Hepatocyte (in vitro differentiated cells): ENCODE measurements around the gene PRR27. TPM values are rescaled to one million over a fixed set of nuclear protein-coding genes. Genes with fewer than 3 reads are reported as not detected.

Experiments
- DNase-seq: peaks from one replicate; pipeline ENCODE4 v3.0.0-alpha.2; 2016; ENCODE audit warnings: low spot score
- H2AFZ ChIP-seq: fragments of 200-600 bp; sonication (generic); 2 replicates; pipeline ENCODE4 v1.6.0; 2016; ENCODE audit warnings: antibody characterized with exemption, mild to moderate bottlenecking
- H3K27ac ChIP-seq: fragments of 200-600 bp; sonication (generic); 2 replicates; pipeline ENCODE4 v1.5.1; 2016; ENCODE audit warnings: mild to moderate bottlenecking
- H3K27me3 ChIP-seq: fragments of 200-600 bp; sonication (generic); 2 replicates; pipeline ENCODE4 v1.6.1; 2016
- H3K36me3 ChIP-seq: fragments of 200-600 bp; sonication (generic); replicated peaks from 2 replicates; pipeline ENCODE4 v1.5.1; 2016; ENCODE audit warnings: low read depth; ENCODE audit not compliant: insufficient read depth
- H3K4me1 ChIP-seq: fragments of 200-600 bp; sonication (generic); 2 replicates; pipeline ENCODE4 v1.5.1; 2016; ENCODE audit warnings: mild to moderate bottlenecking, moderate library complexity; ENCODE audit not compliant: insufficient read depth
- H3K4me2 ChIP-seq: fragments of 200-600 bp; sonication (generic); 2 replicates; pipeline ENCODE4 v1.6.0; 2016
- H3K4me3 ChIP-seq: fragments of 200-600 bp; sonication (generic); 2 replicates; pipeline ENCODE4 v1.5.1; 2016; ENCODE audit warnings: mild to moderate bottlenecking
- H3K79me2 ChIP-seq: fragments of 200-600 bp; sonication (generic); 2 replicates; pipeline ENCODE4 v1.6.0; 2017; ENCODE audit warnings: mild to moderate bottlenecking
- H3K9me2 ChIP-seq: fragments of 200-600 bp; sonication (generic); replicated peaks from 2 replicates; pipeline ENCODE4 v1.6.0; 2017; ENCODE audit warnings: mild to moderate bottlenecking; ENCODE audit not compliant: insufficient read depth
- H3K9me3 ChIP-seq: fragments of 200-600 bp; sonication (generic); 2 replicates; pipeline ENCODE4 v1.5.1; 2016; ENCODE audit warnings: low read depth, mild to moderate bottlenecking
- H4K20me1 ChIP-seq: fragments of 200-600 bp; sonication (generic); 2 replicates; pipeline ENCODE4 v1.6.0; 2016; ENCODE audit warnings: mild to moderate bottlenecking; ENCODE audit not compliant: insufficient read depth, poor library complexity, severe bottlenecking
- EZH2 ChIP-seq: fragments of 200-600 bp; sonication (generic); IDR thresholded peaks from 2 replicates; pipeline ENCODE4 v1.6.1; 2016; ENCODE audit warnings: antibody characterized with exemption, mild to moderate bottlenecking, borderline replicate concordance
- EZH2phosphoT487 ChIP-seq: fragments of 200-600 bp; sonication (generic); IDR thresholded peaks from one replicate; pipeline ENCODE4 v1.6.1; 2018; ENCODE audit warnings: antibody characterized with exemption, mild to moderate bottlenecking, low read depth, moderate library complexity; ENCODE audit not compliant: unreplicated experiment, severe bottlenecking
- WGBS: methylation state at CpG from one replicate; pipeline ENCODE4 v1.1.6; 2016; ENCODE audit warnings: low lambda C conversion rate; ENCODE audit errors: missing lambda C conversion rate; 5-methylcytosine and 5-hydroxymethylcytosine counted together
- polyA plus RNA-seq: library from polyadenylated mRNA; unstranded; fragments of >200 nt; fragmentation: Nextera tagmentation; extraction: Ambion mirVana; gene quantifications from 2 replicates; pipeline ENCODE4 v1.2.1, GENCODE V29; 2016
- total RNA-seq: library from RNA; depleted of rRNA; stranded (reverse); fragments of >200 nt; gene quantifications from 2 replicates; pipeline ENCODE4 v1.2.3, GENCODE V29; 2014
- TF ChIP-seq, protein P1 (sequence below): fragments of 200-600 bp; sonication (generic); IDR thresholded peaks from 2 replicates; pipeline ENCODE4 v1.5.1; 2016; ENCODE audit warnings: antibody characterized with exemption, mild to moderate bottlenecking; ENCODE audit not compliant: poor library complexity

Gene PRR27
- not detected in 2 replicates for total RNA-seq
- polyA plus RNA-seq, result 0.48 TPM in 1 of 2 replicates, not detected in the other

DNA sequence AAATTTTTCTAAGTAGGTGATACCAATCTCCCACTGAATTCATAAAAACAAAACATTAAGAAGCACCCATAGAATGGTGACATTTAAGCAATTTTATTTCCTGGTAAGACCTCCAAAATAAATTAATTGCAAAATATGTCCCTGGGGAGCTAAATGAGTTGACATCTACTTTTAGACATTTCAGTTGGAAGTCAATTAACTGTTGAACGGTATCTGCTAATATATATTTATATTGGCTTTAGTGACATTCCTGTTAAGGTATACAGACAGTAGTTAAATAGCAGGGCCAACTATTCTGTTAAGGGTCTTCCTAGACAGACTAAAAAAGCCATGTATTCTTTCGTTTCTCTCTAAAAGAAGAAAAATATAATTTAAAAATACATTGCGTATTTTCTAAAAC, at the start of gene PRR27:
Gene PRR27, plus strand, starts transcription at position 301 of the 400 bp plus-strand sequence. CDS start 139 bp downstream, outside the sequence.
- Histone ChIP-seq H3K9me2 (no peaks in the 10 kb centered on the region), H3K4me2 (no peak within 1 kb of the TSS), H3K4me3 (no peak within 1 kb of the TSS), H3K79me2 (no peaks in the 10 kb centered on the region), H3K27me3 (no peaks in the 10 kb centered on the region), H3K9me3 (no peaks in the 10 kb centered on the region), H3K4me1 (no peaks in the 10 kb centered on the region), H2AFZ (no peak within 1 kb of the TSS), H4K20me1 (no peaks in the 10 kb centered on the region), H3K36me3 (no peaks in the 10 kb centered on the region), H3K27ac (no peak within 1 kb of the TSS)
- WGBS, result 92% methylated on average over 3 of the region's 3 CpGs
- TF ChIP-seq EZH2 (no peak), EZH2phosphoT487 (no peak)
- TF ChIP-seq, protein P1, sequence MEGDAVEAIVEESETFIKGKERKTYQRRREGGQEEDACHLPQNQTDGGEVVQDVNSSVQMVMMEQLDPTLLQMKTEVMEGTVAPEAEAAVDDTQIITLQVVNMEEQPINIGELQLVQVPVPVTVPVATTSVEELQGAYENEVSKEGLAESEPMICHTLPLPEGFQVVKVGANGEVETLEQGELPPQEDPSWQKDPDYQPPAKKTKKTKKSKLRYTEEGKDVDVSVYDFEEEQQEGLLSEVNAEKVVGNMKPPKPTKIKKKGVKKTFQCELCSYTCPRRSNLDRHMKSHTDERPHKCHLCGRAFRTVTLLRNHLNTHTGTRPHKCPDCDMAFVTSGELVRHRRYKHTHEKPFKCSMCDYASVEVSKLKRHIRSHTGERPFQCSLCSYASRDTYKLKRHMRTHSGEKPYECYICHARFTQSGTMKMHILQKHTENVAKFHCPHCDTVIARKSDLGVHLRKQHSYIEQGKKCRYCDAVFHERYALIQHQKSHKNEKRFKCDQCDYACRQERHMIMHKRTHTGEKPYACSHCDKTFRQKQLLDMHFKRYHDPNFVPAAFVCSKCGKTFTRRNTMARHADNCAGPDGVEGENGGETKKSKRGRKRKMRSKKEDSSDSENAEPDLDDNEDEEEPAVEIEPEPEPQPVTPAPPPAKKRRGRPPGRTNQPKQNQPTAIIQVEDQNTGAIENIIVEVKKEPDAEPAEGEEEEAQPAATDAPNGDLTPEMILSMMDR, result no peak
- DNase-seq, result no peak

DNA sequence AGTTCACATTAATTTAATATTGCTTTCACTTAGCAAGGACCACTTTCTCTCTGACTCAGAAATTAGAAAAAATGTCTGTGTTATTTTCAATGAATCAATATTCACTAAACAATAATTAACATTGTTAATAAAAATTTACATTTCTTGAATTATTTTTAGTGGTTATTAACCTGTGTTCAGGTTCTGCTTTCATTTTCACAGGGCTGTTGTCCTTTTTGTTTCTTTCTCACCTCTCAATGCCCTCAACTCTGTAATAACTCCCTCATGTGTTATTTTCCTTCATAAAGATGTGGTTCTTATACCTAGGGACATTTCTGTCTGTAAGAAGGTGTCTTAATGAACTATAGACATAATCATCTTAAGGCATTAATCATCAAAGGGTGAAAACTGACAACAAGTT, 43.1 kb upstream of the PRR27 start:
- Histone ChIP-seq H2AFZ (no peak overlapping the region), H3K4me2 (no peak overlapping the region), H3K79me2 (no peaks in the 10 kb centered on the region), H3K9me3 (no peaks in the 10 kb centered on the region), H3K4me1 (no peaks in the 10 kb centered on the region), H3K9me2 (no peaks in the 10 kb centered on the region), H4K20me1 (no peaks in the 10 kb centered on the region), H3K27me3 (no peaks in the 10 kb centered on the region), H3K27ac (no peak overlapping the region), H3K36me3 (no peaks in the 10 kb centered on the region), H3K4me3 (no peak overlapping the region)
- TF ChIP-seq EZH2phosphoT487 (no peak), EZH2 (no peak)
- TF ChIP-seq, protein P1, result no peak
- DNase-seq, result no peak

DNA sequence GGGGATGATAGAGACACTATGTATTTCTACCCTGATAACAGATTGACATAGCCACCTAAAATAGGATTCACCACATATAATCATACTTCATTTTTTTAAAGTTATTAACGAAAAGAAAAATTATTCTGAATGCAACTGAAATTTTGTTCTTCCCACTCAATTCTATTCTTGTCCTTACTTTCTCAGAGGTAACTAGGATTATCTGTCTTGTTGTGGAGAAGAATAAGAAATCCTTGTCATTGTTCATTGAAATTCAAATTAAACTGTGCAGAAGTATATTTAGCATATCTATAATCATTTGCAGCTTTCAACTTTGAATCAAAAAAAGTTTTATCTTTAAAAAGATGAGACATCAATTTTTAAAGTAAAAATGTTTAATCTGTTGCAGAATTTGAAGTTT, 40.4 kb upstream of the PRR27 start:
- TF ChIP-seq EZH2 (no peak), EZH2phosphoT487 (no peak)
- TF ChIP-seq, protein P1, result no peak
- Histone ChIP-seq H3K27ac (no peak overlapping the region), H3K9me2 (no peaks in the 10 kb centered on the region), H3K79me2 (no peaks in the 10 kb centered on the region), H3K4me3 (no peak overlapping the region), H4K20me1 (no peaks in the 10 kb centered on the region), H3K4me1 (no peaks in the 10 kb centered on the region), H2AFZ (no peak overlapping the region), H3K4me2 (no peak overlapping the region), H3K36me3 (no peaks in the 10 kb centered on the region), H3K27me3 (no peaks in the 10 kb centered on the region), H3K9me3 (no peaks in the 10 kb centered on the region)
- no peak for DNase-seq
- WGBS, result 88% methylated on average over 1 of the region's 1 CpG

DNA sequence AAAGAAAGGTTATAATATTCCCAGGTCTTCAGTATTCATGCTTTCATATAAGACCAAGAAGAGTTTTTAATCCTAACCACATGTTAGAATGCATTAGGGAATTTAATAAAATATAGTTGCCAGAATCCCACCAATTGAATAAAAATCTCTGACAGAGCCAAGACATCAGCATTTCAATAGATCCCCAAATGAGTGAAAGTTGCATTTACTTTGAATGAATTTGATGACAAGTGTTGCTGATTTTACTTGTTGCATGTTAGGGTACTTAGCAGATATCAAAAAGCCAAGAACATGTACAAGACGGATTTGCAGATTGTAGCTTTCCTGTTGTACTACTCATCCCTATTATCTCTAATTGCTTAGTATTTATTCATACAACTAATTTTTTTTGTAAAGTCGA, 39.9 kb upstream of the PRR27 start:
- Histone ChIP-seq H3K4me2 (no peak overlapping the region), H2AFZ (no peak overlapping the region), H3K79me2 (no peaks in the 10 kb centered on the region), H3K27me3 (no peaks in the 10 kb centered on the region), H3K9me2 (no peaks in the 10 kb centered on the region), H4K20me1 (no peaks in the 10 kb centered on the region), H3K27ac (no peak overlapping the region), H3K36me3 (no peaks in the 10 kb centered on the region), H3K4me1 (no peaks in the 10 kb centered on the region), H3K9me3 (no peaks in the 10 kb centered on the region), H3K4me3 (no peak overlapping the region)
- no peak for TF ChIP-seq EZH2phosphoT487
- TF ChIP-seq, protein P1, result no peak
- TF ChIP-seq EZH2, result no peak
- DNase-seq, result no peak
- WGBS, result 74% methylated on average over 2 of the region's 2 CpGs
